ENCODE data around the gene PPIL1.

The PPIL1 gene

DNA sequence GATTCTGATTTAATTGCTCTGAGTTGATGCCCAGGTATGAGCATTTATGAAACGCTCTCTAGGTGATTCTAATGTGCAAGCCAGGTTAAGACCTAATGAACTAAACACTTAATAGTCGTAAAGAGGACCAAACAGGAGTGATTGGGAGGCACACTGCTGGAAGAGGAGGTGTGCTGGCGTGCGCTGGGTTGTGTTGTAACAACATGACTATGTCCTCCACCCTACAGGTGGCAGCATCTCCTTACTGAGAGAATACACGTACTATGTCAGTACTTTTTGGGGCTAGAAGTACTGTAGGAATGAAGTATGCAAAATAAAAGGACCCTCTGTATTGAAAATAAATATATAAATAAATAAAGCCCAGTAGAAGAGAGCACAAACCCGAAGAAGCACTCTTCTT is 23.0 kb upstream of the PPIL1 start:
- no peak overlapping the region for H3K4me3 ChIP-seq (ENCODE audit: low read depth, low read length)
- H3K9me3 ChIP-seq (ENCODE audit: control insufficient read depth, insufficient read depth, low read depth, low read length), result no peaks in the 10 kb centered on the region
- ChIA-PET POLR2A (no interaction called here), CTCF (interaction anchor here (0.7 to 1.2 kb wide), 2 partner anchors 63 to 120 kb away, joined by 4 to 8 read pairs; no protein-coding TSS in a partner anchor)
- TF ChIP-seq ZNF335 (tag by site-specific recombination; conservative IDR thresholded peaks at IDR 0.05), result no peak
- no peak for TF ChIP-seq ZNF768 (tag by site-specific recombination; IDR thresholded peaks at IDR 0.05)
- no peak for TF ChIP-seq ZNF843 (tag by site-specific recombination; IDR thresholded peaks at IDR 0.05)
- TF ChIP-seq KLF17 (tag by site-specific recombination; IDR thresholded peaks at IDR 0.05), result no peak
- TF ChIP-seq, protein P1, sequence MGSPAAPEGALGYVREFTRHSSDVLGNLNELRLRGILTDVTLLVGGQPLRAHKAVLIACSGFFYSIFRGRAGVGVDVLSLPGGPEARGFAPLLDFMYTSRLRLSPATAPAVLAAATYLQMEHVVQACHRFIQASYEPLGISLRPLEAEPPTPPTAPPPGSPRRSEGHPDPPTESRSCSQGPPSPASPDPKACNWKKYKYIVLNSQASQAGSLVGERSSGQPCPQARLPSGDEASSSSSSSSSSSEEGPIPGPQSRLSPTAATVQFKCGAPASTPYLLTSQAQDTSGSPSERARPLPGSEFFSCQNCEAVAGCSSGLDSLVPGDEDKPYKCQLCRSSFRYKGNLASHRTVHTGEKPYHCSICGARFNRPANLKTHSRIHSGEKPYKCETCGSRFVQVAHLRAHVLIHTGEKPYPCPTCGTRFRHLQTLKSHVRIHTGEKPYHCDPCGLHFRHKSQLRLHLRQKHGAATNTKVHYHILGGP (tag by site-specific recombination; IDR thresholded peaks at IDR 0.05), result no peak
- TF ChIP-seq ZNF394 (tag by site-specific recombination; IDR thresholded peaks at IDR 0.05; ENCODE audit: borderline replicate concordance), result no peak
- no peak for TF ChIP-seq OVOL3 (tag by site-specific recombination; IDR thresholded peaks at IDR 0.05)
- TF ChIP-seq KLF1 (tag by site-specific recombination; IDR thresholded peaks at IDR 0.05), result no peak
- H3K36me3 ChIP-seq (ENCODE audit: control insufficient read depth in 2 of 2, insufficient read depth in 1 of 2, low read length in 2 of 2), result peaks cover 13 to 30% of the 10 kb centered on the region in 2 experiments; a peak in 2 of 3 replicates
- H3K4me1 ChIP-seq (ENCODE audit: control insufficient read depth, insufficient read depth, low read length), result no peaks in the 10 kb centered on the region
- no peak overlapping the region for H3K27ac ChIP-seq (ENCODE audit: extremely low read depth, low read depth, low read length)

DNA sequence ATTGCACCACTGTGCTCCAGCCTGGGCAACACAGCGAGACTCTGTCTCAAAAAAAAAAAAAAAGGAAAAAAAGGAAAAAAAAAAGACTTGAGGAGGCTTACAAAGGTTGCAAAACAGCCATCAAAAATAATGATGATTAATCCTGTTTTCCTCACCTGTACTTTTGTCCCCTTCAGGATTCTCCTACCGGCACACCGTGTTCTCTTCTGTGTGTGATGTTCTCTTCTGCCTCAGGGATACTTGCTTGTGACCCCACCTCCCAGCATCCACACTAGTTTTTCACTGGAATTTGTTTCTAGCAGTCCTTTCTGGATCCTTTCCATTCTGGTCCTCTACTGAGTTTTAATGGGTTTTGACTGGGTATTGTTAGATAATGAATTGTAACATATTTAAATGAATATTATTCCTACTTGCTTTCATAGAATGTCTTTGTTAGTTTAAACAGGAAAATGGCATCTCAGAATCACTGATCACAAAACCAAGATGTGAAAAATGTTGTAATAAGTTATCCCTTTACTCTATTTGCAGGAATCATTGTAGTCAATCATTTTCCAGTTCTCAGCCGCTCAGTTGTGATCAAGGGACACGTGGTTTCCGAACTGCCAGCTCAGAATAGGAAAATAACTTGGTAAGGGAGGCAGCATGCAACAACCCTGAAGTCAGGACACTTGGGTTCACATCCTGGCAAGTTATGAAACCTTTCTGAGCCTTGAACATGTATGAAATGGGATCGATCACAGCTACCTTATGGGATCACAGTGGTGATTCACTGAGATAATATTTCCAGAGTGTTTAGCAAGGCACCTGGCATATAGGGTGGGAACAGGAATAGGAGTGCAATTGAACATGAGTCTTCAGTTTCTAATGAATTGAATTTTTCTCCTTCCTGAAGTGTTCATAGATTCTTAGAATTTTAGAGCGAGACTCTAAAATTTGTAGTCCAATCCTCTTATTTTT is 19.7 kb upstream of the PPIL1 start:
- Histone ChIP-seq H3K4me3 (ENCODE audit: low read depth, low read length) (no peak overlapping the region), H3K9me3 (ENCODE audit: control insufficient read depth, insufficient read depth, low read depth, low read length) (no peaks in the 10 kb centered on the region), H3K4me1 (ENCODE audit: control insufficient read depth, insufficient read depth, low read length) (no peaks in the 10 kb centered on the region), H3K36me3 (ENCODE audit: control insufficient read depth in 2 of 2, insufficient read depth in 1 of 2, low read length in 2 of 2) (peaks cover 4 to 19% of the 10 kb centered on the region in 2 experiments; a peak in 2 of 3 replicates), H3K27ac (ENCODE audit: extremely low read depth, low read depth, low read length) (no peak overlapping the region)
- POLR2A ChIA-PET, result interaction anchor here (1.3 kb wide), 1 partner anchor 92 kb away, joined by 3 read pairs; the partner anchor contains the start of gene MTCH1
- CTCF ChIA-PET, result interaction anchor here (0.8 to 1.8 kb wide), 4 partner anchors 9 to 124 kb away, joined by 3 to 8 read pairs (median 5); partner anchors contain the start of genes C6orf89 and PPIL1
- no peak for TF ChIP-seq ZNF148 (tag by site-specific recombination; IDR thresholded peaks at IDR 0.05; ENCODE audit: borderline replicate concordance)
- no peak for TF ChIP-seq ZNF24 (tag by site-specific recombination; IDR thresholded peaks at IDR 0.05)
- no peak for TF ChIP-seq ZFP69B (tag by site-specific recombination; IDR thresholded peaks at IDR 0.05)
- no peak for TF ChIP-seq ZNF777 (tag by site-specific recombination; IDR thresholded peaks at IDR 0.05; ENCODE audit: borderline replicate concordance)
- TF ChIP-seq GLI4 (tag by site-specific recombination; IDR thresholded peaks at IDR 0.05), result no peak
- TF ChIP-seq ZNF324 (tag by site-specific recombination; IDR thresholded peaks at IDR 0.05), result no peak
- TF ChIP-seq KLF16 (tag by site-specific recombination; IDR thresholded peaks at IDR 0.05), result no peak
- TF ChIP-seq ZNF341 (tag by site-specific recombination; IDR thresholded peaks at IDR 0.05; ENCODE audit: low read depth), result no peak

Data from HEK293 (cell line).